MCF 10A (cell line): ENCODE measurements around the gene GALNT14. TPM values are rescaled to one million over a fixed set of nuclear protein-coding genes. Genes with fewer than 3 reads are reported as not detected.

ENCODE experiments used
- BruUV-seq: library from RNA; stranded (reverse); fragments of 400-500 nt; replicated peaks from 2 replicates; lab custom pipeline; 2021; lab: Mats Ljungman, UMichigan
- CTCF ChIA-PET: fragments of 300-600 bp; sonication (Branson Sonifier 250); formaldehyde crosslinking; extraction: SDS; loops from one replicate; lab custom pipeline; 2021; ENCODE audit warnings: antibody characterized with exemption, inconsistent platforms; lab: Yijun Ruan, JAX
- POLR2A ChIA-PET: fragments of 300-600, 350-650 bp; sonication (Branson Sonifier 250); formaldehyde crosslinking; extraction: SDS; loops from one replicate; lab custom pipeline; 2020; ENCODE audit warnings: antibody characterized with exemption, inconsistent platforms; lab: Yijun Ruan, JAX
- DNase-seq: peaks from one replicate; pipeline ENCODE4 v3.0.0-alpha.2; 2018; ENCODE audit not compliant: unreplicated experiment
- H3K27ac Mint-ChIP-seq: one replicate; pipeline ENCODE4 v1.8.0; 2022; ENCODE audit warnings: mild to moderate bottlenecking, low read depth, mixed read lengths; ENCODE audit not compliant: unreplicated experiment
- H3K27me3 Mint-ChIP-seq: one replicate; pipeline ENCODE4 v1.8.0; 2022; ENCODE audit warnings: mixed read lengths; ENCODE audit not compliant: insufficient read depth, unreplicated experiment
- H3K36me3 Mint-ChIP-seq: one replicate; pipeline ENCODE4 v1.8.0; 2022; ENCODE audit warnings: mild to moderate bottlenecking, moderate library complexity, mixed read lengths; ENCODE audit not compliant: insufficient read depth, unreplicated experiment
- H3K4me1 Mint-ChIP-seq: one replicate; pipeline ENCODE4 v1.8.0; 2022; ENCODE audit warnings: mixed read lengths; ENCODE audit not compliant: insufficient read depth, unreplicated experiment
- H3K4me3 Mint-ChIP-seq: one replicate; pipeline ENCODE4 v1.8.0; 2022; ENCODE audit warnings: mild to moderate bottlenecking, moderate library complexity, mixed read lengths; ENCODE audit not compliant: unreplicated experiment
- H3K9me3 Mint-ChIP-seq: one replicate; pipeline ENCODE4 v1.8.0; 2022; ENCODE audit warnings: mixed read lengths; ENCODE audit not compliant: unreplicated experiment
- intact Hi-C: fragments of 100-400 bp; cut with micrococcal nuclease; formaldehyde crosslinking; loops from 2 replicates; pipeline ENCODE4 v1.14.1; 2022
- total RNA-seq: library from RNA; stranded (reverse); gene quantifications from 2 replicates; pipeline ENCODE4 v1.2.3, GENCODE V29; 2022
- TF ChIP-seq, protein P1 (sequence below): fragments of 200-600 bp; IDR thresholded peaks from one replicate; pipeline ENCODE4 v1.8.0; 2022; ENCODE audit warnings: antibody characterized with exemption, mild to moderate bottlenecking; ENCODE audit not compliant: unreplicated experiment

Gene GALNT14
- total RNA-seq, 1 experiment from 2014 or later: 4.6 TPM

DNA sequence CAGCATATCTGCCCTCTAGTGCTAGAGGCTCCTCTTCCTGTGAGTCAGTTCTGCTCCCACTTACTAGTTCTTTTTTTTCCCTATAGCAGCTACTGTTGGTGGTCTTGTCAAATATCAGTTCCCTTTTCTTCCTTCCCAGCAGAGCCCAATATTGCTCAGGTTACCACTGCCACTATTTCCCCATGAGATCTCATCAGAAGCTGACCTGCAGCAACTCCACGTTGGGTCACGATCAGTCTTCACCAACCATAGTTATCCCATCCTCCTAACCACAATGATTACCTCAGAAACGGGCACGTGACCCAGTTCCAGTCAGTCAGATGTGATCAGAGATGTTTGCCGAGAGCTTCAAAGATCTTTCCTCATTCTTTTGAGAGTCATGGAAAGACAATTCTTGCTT lies 271.3 kb downstream of the GALNT14 start:
- no TSS peak for BruUV-seq
- H3K9me3 Mint-ChIP-seq: no peaks in the 10 kb centered on the region
- peaks cover 1% of the 10 kb centered on the region for H3K4me1 Mint-ChIP-seq
- no peaks in the 10 kb centered on the region for H3K27me3 Mint-ChIP-seq
- TF ChIP-seq, protein P1, sequence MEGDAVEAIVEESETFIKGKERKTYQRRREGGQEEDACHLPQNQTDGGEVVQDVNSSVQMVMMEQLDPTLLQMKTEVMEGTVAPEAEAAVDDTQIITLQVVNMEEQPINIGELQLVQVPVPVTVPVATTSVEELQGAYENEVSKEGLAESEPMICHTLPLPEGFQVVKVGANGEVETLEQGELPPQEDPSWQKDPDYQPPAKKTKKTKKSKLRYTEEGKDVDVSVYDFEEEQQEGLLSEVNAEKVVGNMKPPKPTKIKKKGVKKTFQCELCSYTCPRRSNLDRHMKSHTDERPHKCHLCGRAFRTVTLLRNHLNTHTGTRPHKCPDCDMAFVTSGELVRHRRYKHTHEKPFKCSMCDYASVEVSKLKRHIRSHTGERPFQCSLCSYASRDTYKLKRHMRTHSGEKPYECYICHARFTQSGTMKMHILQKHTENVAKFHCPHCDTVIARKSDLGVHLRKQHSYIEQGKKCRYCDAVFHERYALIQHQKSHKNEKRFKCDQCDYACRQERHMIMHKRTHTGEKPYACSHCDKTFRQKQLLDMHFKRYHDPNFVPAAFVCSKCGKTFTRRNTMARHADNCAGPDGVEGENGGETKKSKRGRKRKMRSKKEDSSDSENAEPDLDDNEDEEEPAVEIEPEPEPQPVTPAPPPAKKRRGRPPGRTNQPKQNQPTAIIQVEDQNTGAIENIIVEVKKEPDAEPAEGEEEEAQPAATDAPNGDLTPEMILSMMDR: no peak
- peak; percentile 21 for DNase-seq
- intact Hi-C loops: no loop called here
- H3K27ac Mint-ChIP-seq: no peak overlapping the region
- no peaks in the 10 kb centered on the region for H3K36me3 Mint-ChIP-seq
- no peak overlapping the region for H3K4me3 Mint-ChIP-seq
- ChIA-PET POLR2A (no interaction called here), CTCF (interaction anchor here (0.7 kb wide), 1 partner anchor 466 kb away, joined by 4 read pairs; no protein-coding TSS in a partner anchor)

DNA sequence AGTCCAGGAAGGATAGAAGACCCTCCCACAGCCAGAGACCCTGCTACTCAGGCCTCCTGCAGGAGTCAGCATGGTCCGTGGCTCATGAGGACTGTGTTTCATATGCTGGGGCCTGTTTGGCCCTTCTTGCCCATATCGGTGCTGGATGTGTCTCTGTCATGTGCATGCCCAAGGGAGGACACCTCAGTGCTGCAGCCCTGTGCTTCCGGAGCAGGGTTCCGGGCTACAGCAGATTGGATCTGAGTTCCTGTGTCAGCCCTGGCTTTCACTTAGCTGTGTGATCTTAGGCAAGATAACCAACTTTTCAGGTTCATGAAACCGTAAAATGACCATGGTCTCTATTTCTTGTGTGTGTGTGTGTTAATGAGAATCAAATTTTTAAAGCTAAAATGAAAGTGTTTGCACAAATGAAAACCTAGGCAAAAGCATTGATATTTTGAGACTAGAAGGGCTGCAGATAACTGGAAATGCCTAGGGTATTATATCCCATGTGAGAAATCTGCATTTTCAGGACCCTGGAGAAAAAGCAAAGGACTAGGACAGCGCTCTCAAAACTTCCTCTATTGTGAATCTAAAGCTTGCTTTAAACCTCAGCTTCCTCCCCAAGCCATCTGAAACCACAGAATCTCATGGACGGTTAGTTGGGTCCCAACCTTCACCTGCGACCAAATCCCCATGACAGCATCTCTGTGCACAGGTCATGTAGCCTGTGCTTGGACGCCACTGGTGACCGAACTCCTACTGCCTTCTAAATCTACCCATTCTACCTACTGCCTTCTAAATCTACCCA lies 272.2 kb downstream of the GALNT14 start:
- ChIA-PET POLR2A (no interaction called here), CTCF (interaction anchor here (0.6 kb wide), 1 partner anchor 20 kb away, joined by 3 read pairs; no protein-coding TSS in a partner anchor)
- Mint-ChIP-seq H3K4me3 (no peak overlapping the region), H3K27ac (no peak overlapping the region), H3K27me3 (no peaks in the 10 kb centered on the region), H3K36me3 (no peaks in the 10 kb centered on the region), H3K4me1 (no peaks in the 10 kb centered on the region), H3K9me3 (no peaks in the 10 kb centered on the region)
- TF ChIP-seq, protein P1: no peak
- no peak for DNase-seq
- intact Hi-C loops: no loop called here
- BruUV-seq: no TSS peak

DNA sequence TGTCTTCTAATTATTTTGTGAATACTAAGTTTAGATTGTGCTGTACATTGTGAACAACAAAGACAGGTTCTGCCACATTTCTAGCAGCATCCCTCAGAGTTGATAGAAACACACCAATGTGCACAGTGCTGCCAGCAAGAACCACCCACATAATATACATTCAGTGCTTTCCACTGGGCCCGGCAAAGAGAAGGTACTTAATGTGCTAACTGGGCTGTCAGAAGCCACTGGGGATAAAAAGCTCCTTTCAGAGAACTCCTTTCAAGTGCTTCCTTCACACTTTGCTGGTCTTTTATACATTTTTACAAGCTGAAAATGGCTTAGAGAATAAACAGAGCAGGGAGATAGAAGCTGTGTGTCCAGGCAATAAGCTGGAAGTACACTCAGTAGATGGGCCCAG lies 273.0 kb downstream of the GALNT14 start:
- no peaks in the 10 kb centered on the region for H3K36me3 Mint-ChIP-seq
- no peak overlapping the region for H3K27ac Mint-ChIP-seq
- H3K9me3 Mint-ChIP-seq: no peaks in the 10 kb centered on the region
- no peak overlapping the region for H3K4me3 Mint-ChIP-seq
- no peaks in the 10 kb centered on the region for H3K4me1 Mint-ChIP-seq
- DNase-seq: no peak
- no TSS peak for BruUV-seq
- ChIA-PET CTCF (interaction anchor here (0.8 to 1.4 kb wide), 3 partner anchors 63 to 468 kb away, joined by 3 to 5 read pairs (median 4); no protein-coding TSS in a partner anchor), POLR2A (no interaction called here)
- TF ChIP-seq, protein P1: no peak
- intact Hi-C loops: no loop called here
- no peaks in the 10 kb centered on the region for H3K27me3 Mint-ChIP-seq

DNA sequence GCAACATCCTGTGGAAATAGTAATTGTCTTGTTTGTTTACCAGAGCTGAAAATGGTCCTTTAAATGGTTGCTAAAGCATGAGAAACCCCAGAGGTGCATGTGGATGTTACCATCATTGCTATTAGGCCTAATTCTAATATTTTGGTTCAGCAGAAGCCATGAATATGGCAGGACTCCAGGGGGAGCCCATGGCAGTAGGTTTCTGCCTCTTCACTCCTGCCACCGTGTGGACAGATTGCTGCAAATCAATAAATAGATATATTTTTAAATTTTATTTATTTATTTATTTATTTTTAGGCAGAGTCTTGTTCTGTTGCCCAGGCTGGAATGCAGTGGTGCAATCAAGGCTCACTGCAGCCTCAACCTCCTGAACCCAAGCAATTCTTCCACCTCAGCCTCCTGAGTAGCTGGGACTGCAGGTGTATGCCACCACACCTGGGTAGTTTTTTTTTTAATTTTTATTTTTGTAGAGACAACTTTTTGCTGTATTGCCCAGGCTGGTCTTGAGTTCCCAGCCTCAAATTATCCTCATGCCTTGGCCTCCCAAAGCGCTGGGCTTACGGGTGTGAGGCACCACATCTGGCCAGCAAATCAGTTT lies 276.1 kb downstream of the GALNT14 start:
- DNase-seq: peak; percentile 83
- H3K9me3 Mint-ChIP-seq: peaks cover 7% of the 10 kb centered on the region
- H3K36me3 Mint-ChIP-seq: no peaks in the 10 kb centered on the region
- no peak overlapping the region for H3K27ac Mint-ChIP-seq
- no peaks in the 10 kb centered on the region for H3K4me1 Mint-ChIP-seq
- H3K27me3 Mint-ChIP-seq: no peaks in the 10 kb centered on the region
- intact Hi-C loops: loop anchor here (1.0 kb wide), 3 partner anchors 148 to 471 kb away; no protein-coding TSS in a partner anchor
- TF ChIP-seq, protein P1: peak; percentile 79
- no peak overlapping the region for H3K4me3 Mint-ChIP-seq
- ChIA-PET POLR2A (no interaction called here), CTCF (interaction anchor here (0.6 to 2.7 kb wide), 30 partner anchors 10 to 1334 kb away, joined by 3 to 19 read pairs (median 3); no protein-coding TSS in a partner anchor)
- no TSS peak for BruUV-seq
